Astrocyte of the hippocampus (primary cell): ENCODE measurements around the gene AOAH.
"Not testable (repeated sequence)": the region's sequence is repeated elsewhere in the genome, so short reads cannot be mapped to it uniquely, and the experiment has no call there.

Experiments
- DNase-seq: peaks from one replicate; pipeline ENCODE4 v3.0.0; 2011; ENCODE audit warnings: low read depth, low spot score

AOAH gene

GRCh38 chr7:36736899-36737211 is 12.6 kb upstream of the AOAH start:
- no peak for DNase-seq

GRCh38 chr7:36736090-36736898 is 12.0 kb upstream of the AOAH start:
- no peak for DNase-seq

- peak; percentile 70 for DNase-seq
Observed at GRCh38 chr7:36735172-36735571, 10.9 kb upstream of the AOAH start.

- DNase-seq, result no peak
Observed at GRCh38 chr7:36734731-36735130, 10.4 kb upstream of the AOAH start.

- no peak for DNase-seq
Observed at GRCh38 chr7:36733411-36733810, 9.1 kb upstream of the AOAH start.

GRCh38 chr7:36732806-36733205 is 8.5 kb upstream of the AOAH start:
- DNase-seq, result no peak

GRCh38 chr7:36730046-36730445 is 5.8 kb upstream of the AOAH start:
- no peak for DNase-seq

- no peak for DNase-seq
Observed at GRCh38 chr7:36728143-36728542, 3.8 kb upstream of the AOAH start.

- no peak for DNase-seq
Observed at GRCh38 chr7:36726806-36727503, 2.7 kb upstream of the AOAH start.

- no peak for DNase-seq
Observed at GRCh38 chr7:36726311-36726710, 2.0 kb upstream of the AOAH start.

- no peak for DNase-seq
Observed at GRCh38 chr7:36724996-36725395, 702 bp upstream of the AOAH start.

GRCh38 chr7:36723291-36723690 is 1.0 kb downstream of the AOAH start:
- DNase-seq, result no peak

GRCh38 chr7:36719083-36719632 is 5.1 kb downstream of the AOAH start:
- no peak for DNase-seq

- DNase-seq, result no peak
Observed at GRCh38 chr7:36717586-36717985, 6.7 kb downstream of the AOAH start.

- DNase-seq, result not testable (repeated sequence)
Observed at GRCh38 chr7:36716802-36717201, 7.5 kb downstream of the AOAH start.

- DNase-seq, result peak; percentile 12
Observed at GRCh38 chr7:36712015-36712414, 12.3 kb downstream of the AOAH start.

- DNase-seq, result no peak
Observed at GRCh38 chr7:36711256-36711655, 13.0 kb downstream of the AOAH start.

- DNase-seq, result no peak
Observed at GRCh38 chr7:36710186-36710791, 14.0 kb downstream of the AOAH start.

GRCh38 chr7:36708767-36709166 is 15.5 kb downstream of the AOAH start:
- DNase-seq, result no peak

GRCh38 chr7:36707898-36708297 is 16.4 kb downstream of the AOAH start:
- DNase-seq, result no peak

GRCh38 chr7:36707465-36707864 is 16.8 kb downstream of the AOAH start:
- DNase-seq, result no peak

GRCh38 chr7:36703860-36704259 is 20.4 kb downstream of the AOAH start:
- not testable (repeated sequence) for DNase-seq

- DNase-seq, result no peak
Observed at GRCh38 chr7:36692456-36692855, 31.8 kb downstream of the AOAH start.
